H9 (cell line): ENCODE measurements around the gene PPFIA2. TPM values are rescaled to one million over a fixed set of nuclear protein-coding genes. Genes with fewer than 3 reads are reported as not detected.

Experiments used
- DNase-seq: peaks from one replicate; pipeline ENCODE4 v3.0.0-alpha.2; 2017
- H2AFZ ChIP-seq: one replicate; pipeline ENCODE4 v1.6.1; 2013; ENCODE audit warnings: mild to moderate bottlenecking, low read length, control low read depth, moderate library complexity
- H2AK5ac ChIP-seq: 2 replicates; pipeline ENCODE4 v1.6.1; 2013; ENCODE audit warnings: low read length, control low read depth, mixed read lengths; ENCODE audit not compliant: insufficient read length
- H2BK120ac ChIP-seq: one replicate; pipeline ENCODE4 v1.6.1; 2013; ENCODE audit warnings: low read depth, mild to moderate bottlenecking, low read length, control low read depth, inconsistent platforms; ENCODE audit not compliant: poor library complexity, severe bottlenecking
- H2BK12ac ChIP-seq: 2 replicates; pipeline ENCODE4 v1.6.1; 2013; ENCODE audit warnings: low read length, control low read depth, mixed read lengths, low read depth; ENCODE audit not compliant: insufficient read length
- H2BK15ac ChIP-seq: 2 replicates; pipeline ENCODE4 v1.6.1; 2013; ENCODE audit warnings: low read depth, low read length, control low read depth
- H2BK20ac ChIP-seq: one replicate; pipeline ENCODE4 v1.6.1; 2013; ENCODE audit warnings: low read depth, mild to moderate bottlenecking, low read length, control low read depth, inconsistent platforms; ENCODE audit not compliant: poor library complexity, severe bottlenecking
- H2BK5ac ChIP-seq: 2 replicates; pipeline ENCODE4 v1.6.1; 2013; ENCODE audit warnings: low read length, control low read depth, mixed read lengths; ENCODE audit not compliant: insufficient read length
- H3K14ac ChIP-seq: 2 replicates; pipeline ENCODE4 v1.6.1; 2013; ENCODE audit warnings: low read length, control low read depth; ENCODE audit not compliant: insufficient read depth
- H3K18ac ChIP-seq: 2 replicates; pipeline ENCODE4 v1.6.1; 2013; ENCODE audit warnings: low read depth, mild to moderate bottlenecking, mixed read lengths, low read length, control low read depth; ENCODE audit not compliant: insufficient read length
- H3K23ac ChIP-seq: 2 replicates; pipeline ENCODE4 v1.6.1; 2013; ENCODE audit warnings: low read length, control low read depth, mixed read lengths, low read depth; ENCODE audit not compliant: insufficient read length
- H3K23me2 ChIP-seq: 2 replicates; pipeline ENCODE4 v1.6.1; 2013; ENCODE audit warnings: low read depth, mild to moderate bottlenecking, mixed read lengths, low read length, control low read depth; ENCODE audit not compliant: insufficient read length, poor library complexity, severe bottlenecking
- H3K27ac ChIP-seq: 2 replicates; pipeline ENCODE4 v1.5.1; 2013; ENCODE audit warnings: low read length, control low read depth, mixed read lengths, low read depth; ENCODE audit not compliant: insufficient read length
- H3K27me3 ChIP-seq: 2 replicates; pipeline ENCODE4 v1.6.1; 2013; ENCODE audit warnings: low read length, control low read depth, inconsistent platforms; ENCODE audit not compliant: insufficient read depth
- H3K4ac ChIP-seq: 2 replicates; pipeline ENCODE4 v1.6.1; 2013; ENCODE audit warnings: low read depth, mild to moderate bottlenecking, control low read depth, inconsistent platforms, low read length, moderate library complexity
- H3K4me1 ChIP-seq: 2 replicates; pipeline ENCODE4 v1.6.1; 2013; ENCODE audit warnings: low read length, control low read depth, inconsistent platforms; ENCODE audit not compliant: insufficient read depth
- H3K4me2 ChIP-seq: 2 replicates; pipeline ENCODE4 v1.6.1; 2013; ENCODE audit warnings: low read length, control low read depth, mixed read lengths; ENCODE audit not compliant: insufficient read length, insufficient read depth
- H3K56ac ChIP-seq: 2 replicates; pipeline ENCODE4 v1.6.1; 2013; ENCODE audit warnings: low read depth, mild to moderate bottlenecking, mixed read lengths, low read length, control low read depth; ENCODE audit not compliant: insufficient read length
- H3K79me1 ChIP-seq: 2 replicates; pipeline ENCODE4 v1.6.1; 2013; ENCODE audit warnings: low read depth, mild to moderate bottlenecking, moderate library complexity, low read length, control low read depth, inconsistent platforms; ENCODE audit not compliant: insufficient read depth, poor library complexity, severe bottlenecking
- H3K79me2 ChIP-seq: 2 replicates; pipeline ENCODE4 v1.6.1; 2013; ENCODE audit warnings: low read length, control low read depth, inconsistent platforms; ENCODE audit not compliant: insufficient read depth
- H3K9ac ChIP-seq: 2 replicates; pipeline ENCODE4 v1.6.1; 2013; ENCODE audit warnings: low read length, control low read depth, mixed read lengths; ENCODE audit not compliant: insufficient read length; ENCODE audit errors: extremely low read depth
- H3K9me3 ChIP-seq: one replicate; pipeline ENCODE4 v1.6.1; 2013; ENCODE audit warnings: low read depth, low read length, inconsistent platforms; ENCODE audit not compliant: control insufficient read depth
- H3T11ph ChIP-seq: one replicate; pipeline ENCODE4 v1.6.1; 2013; ENCODE audit warnings: mild to moderate bottlenecking, low read length, control low read depth, inconsistent platforms
- H4K20me1 ChIP-seq: one replicate; pipeline ENCODE4 v1.6.1; 2013; ENCODE audit not compliant: control insufficient read depth, insufficient read length, insufficient read depth
- H4K5ac ChIP-seq: 2 replicates; pipeline ENCODE4 v1.6.1; 2013; ENCODE audit warnings: low read depth, mild to moderate bottlenecking, mixed read lengths, low read length, control low read depth; ENCODE audit not compliant: insufficient read length
- H4K8ac ChIP-seq: replicated peaks from 2 replicates; pipeline ENCODE4 v1.6.1; 2013; ENCODE audit warnings: low read length, control low read depth, mixed read lengths, low read depth; ENCODE audit not compliant: insufficient read length
- H4K91ac ChIP-seq: 2 replicates; pipeline ENCODE4 v1.6.1; 2013; ENCODE audit warnings: low read depth, mild to moderate bottlenecking, moderate library complexity, mixed read lengths, low read length, control low read depth; ENCODE audit not compliant: insufficient read length
- H3K27ac Mint-ChIP-seq, 3 experiments: 2 replicates in 2 of 3; 3 replicates in 1 of 3; pipeline ENCODE4 v1.8.0; 2020 to 2021; ENCODE audit warnings: mixed read lengths in 3 of 3, mild to moderate bottlenecking in 1 of 3, moderate library complexity in 1 of 3
- H3K27me3 Mint-ChIP-seq: 2 replicates; pipeline ENCODE4 v1.8.0; 2021; ENCODE audit warnings: low read depth, mild to moderate bottlenecking, moderate library complexity, mixed read lengths
- H3K36me3 Mint-ChIP-seq, 3 experiments: 2 replicates in 2 of 3; 3 replicates in 1 of 3; pipeline ENCODE4 v1.8.0; 2020 to 2021; ENCODE audit warnings: low read depth in 3 of 3, mixed read lengths in 3 of 3; ENCODE audit not compliant: insufficient read depth in 1 of 3
- H3K4me1 Mint-ChIP-seq, 2 experiments: 2 replicates each; pipeline ENCODE4 v1.8.0; 2020; ENCODE audit warnings: mixed read lengths in 2 of 2
- H3K4me3 Mint-ChIP-seq, 2 experiments: 2 replicates in 1 of 2; 3 replicates in 1 of 2; pipeline ENCODE4 v1.8.0; 2020 to 2021; ENCODE audit warnings: mild to moderate bottlenecking in 2 of 2, mixed read lengths in 2 of 2, moderate library complexity in 1 of 2
- H3K9me3 Mint-ChIP-seq, 2 experiments: 2 replicates in 1 of 2; 3 replicates in 1 of 2; pipeline ENCODE4 v1.8.0; 2020; ENCODE audit warnings: mild to moderate bottlenecking in 2 of 2, mixed read lengths in 2 of 2, moderate library complexity in 1 of 2
- WGBS: extraction: QIAGEN DNeasy Blood & Tissue Kit; methylation state at CpG from one replicate; pipeline ENCODE4 v1.1.7; 2013; ENCODE audit warnings: missing lambda C conversion rate, low lambda C conversion rate, mixed read lengths; ENCODE audit not compliant: insufficient read length; ENCODE audit errors: extremely low coverage; 5-methylcytosine and 5-hydroxymethylcytosine counted together
- total RNA-seq: library from RNA; stranded (reverse); gene quantifications from 2 replicates; pipeline ENCODE4 v1.2.1, GENCODE V29; 2021
- TF ChIP-seq, protein P1 (sequence below): fragments of 200-600 bp; sonication (generic); conservative IDR thresholded peaks from 3 replicates; pipeline ENCODE4 v1.8.0; 2021; ENCODE audit warnings: antibody characterized with exemption, mild to moderate bottlenecking

PPFIA2 gene
- total RNA-seq, 1 experiment from 2014 or later, result 1.3 TPM

DNA sequence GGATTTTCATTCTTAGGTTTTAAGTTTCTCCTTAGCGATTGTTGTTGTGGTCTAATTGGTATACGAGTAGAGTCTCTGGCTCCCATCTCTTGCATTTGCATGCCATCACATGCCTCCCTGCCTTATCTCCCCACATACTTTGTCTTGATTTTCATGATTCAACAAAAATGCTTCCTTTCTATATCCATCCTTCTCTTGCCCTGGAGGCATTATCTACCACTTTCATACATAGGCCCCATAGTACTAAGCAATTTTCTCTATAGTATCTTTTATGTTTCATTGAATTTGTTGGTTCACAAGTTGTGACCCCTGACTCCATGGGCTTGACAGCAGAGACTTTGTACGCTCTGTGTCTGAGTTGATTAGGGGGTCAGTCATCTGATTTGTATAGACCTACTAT, 455.2 kb downstream of the PPFIA2 start:
- no peak overlapping the region for H3K18ac ChIP-seq
- no peaks in the 10 kb centered on the region for H3K36me3 Mint-ChIP-seq
- no peaks in the 10 kb centered on the region for H3K9me3 Mint-ChIP-seq

More for the DNA sequence above, 455.2 kb downstream of the PPFIA2 start:
- DNase-seq, result no peak
- no CpG with 5 or more reads among the region's 3 CpGs for WGBS
- Histone ChIP-seq H2AK5ac (no peak overlapping the region), H3K23me2 (no peaks in the 10 kb centered on the region), H3K4me2 (no peak overlapping the region), H3K14ac (no peak overlapping the region), H3K27me3 (no peaks in the 10 kb centered on the region), H4K5ac (no peak overlapping the region), H3T11ph (no peak overlapping the region), H3K4ac (no peak overlapping the region), H3K79me1 (no peaks in the 10 kb centered on the region), H3K9me3 (no peaks in the 10 kb centered on the region), H3K79me2 (no peaks in the 10 kb centered on the region), H3K4me1 (no peaks in the 10 kb centered on the region), H2BK15ac (no peak overlapping the region), H2BK120ac (no peak overlapping the region), H3K9ac (no peak overlapping the region), H4K20me1 (no peaks in the 10 kb centered on the region), H2BK12ac (no peak overlapping the region), H2BK20ac (no peak overlapping the region), H3K56ac (no peak overlapping the region), H4K91ac (no peak overlapping the region), H3K27ac (no peak overlapping the region), H3K23ac (no peak overlapping the region), H4K8ac (no peak overlapping the region), H2AFZ (no peak overlapping the region), H2BK5ac (no peak overlapping the region)
- Mint-ChIP-seq H3K27me3 (no peaks in the 10 kb centered on the region; the same call in 1 of the 2 replicates), H3K4me3 (no peak overlapping the region), H3K4me1 (no peaks in the 10 kb centered on the region), H3K27ac (no peak overlapping the region)
- TF ChIP-seq, protein P1, sequence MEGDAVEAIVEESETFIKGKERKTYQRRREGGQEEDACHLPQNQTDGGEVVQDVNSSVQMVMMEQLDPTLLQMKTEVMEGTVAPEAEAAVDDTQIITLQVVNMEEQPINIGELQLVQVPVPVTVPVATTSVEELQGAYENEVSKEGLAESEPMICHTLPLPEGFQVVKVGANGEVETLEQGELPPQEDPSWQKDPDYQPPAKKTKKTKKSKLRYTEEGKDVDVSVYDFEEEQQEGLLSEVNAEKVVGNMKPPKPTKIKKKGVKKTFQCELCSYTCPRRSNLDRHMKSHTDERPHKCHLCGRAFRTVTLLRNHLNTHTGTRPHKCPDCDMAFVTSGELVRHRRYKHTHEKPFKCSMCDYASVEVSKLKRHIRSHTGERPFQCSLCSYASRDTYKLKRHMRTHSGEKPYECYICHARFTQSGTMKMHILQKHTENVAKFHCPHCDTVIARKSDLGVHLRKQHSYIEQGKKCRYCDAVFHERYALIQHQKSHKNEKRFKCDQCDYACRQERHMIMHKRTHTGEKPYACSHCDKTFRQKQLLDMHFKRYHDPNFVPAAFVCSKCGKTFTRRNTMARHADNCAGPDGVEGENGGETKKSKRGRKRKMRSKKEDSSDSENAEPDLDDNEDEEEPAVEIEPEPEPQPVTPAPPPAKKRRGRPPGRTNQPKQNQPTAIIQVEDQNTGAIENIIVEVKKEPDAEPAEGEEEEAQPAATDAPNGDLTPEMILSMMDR, result no peak
